Stimulated activated CD4-positive, alpha-beta T cell treated with anti-CD3 and anti-CD28 coated beads, Interleukin-4, amount 100 ng/mL, for 1 hour (primary cell): ENCODE measurements around the gene CDH23.

ENCODE experiments used
- DNase-seq: peaks from one replicate; pipeline ENCODE4 v3.0.0-alpha.2; 2020

CDH23 gene

GRCh38 chr10:71647526-71648253 lies 251.0 kb downstream of the CDH23 start:
- no peak for DNase-seq

- no peak for DNase-seq
These were observed 251.7 kb downstream of the CDH23 start for GRCh38 chr10:71648254-71648932.

- DNase-seq = no peak
These were observed 252.2 kb downstream of the CDH23 start for GRCh38 chr10:71648933-71649320.

GRCh38 chr10:71649631-71650030 lies 252.9 kb downstream of the CDH23 start:
- no peak for DNase-seq

GRCh38 chr10:71650397-71650796 lies 253.7 kb downstream of the CDH23 start:
- DNase-seq = no peak

GRCh38 chr10:71651428-71651827 lies 254.7 kb downstream of the CDH23 start:
- DNase-seq = no peak

GRCh38 chr10:71651928-71652327 lies 255.2 kb downstream of the CDH23 start:
- DNase-seq = no peak

- DNase-seq = no peak
These were observed 256.3 kb downstream of the CDH23 start for GRCh38 chr10:71653044-71653443.

GRCh38 chr10:71656220-71656619 lies 259.5 kb downstream of the CDH23 start:
- no peak for DNase-seq

GRCh38 chr10:71657604-71658466 lies 261.1 kb downstream of the CDH23 start:
- no peak for DNase-seq

GRCh38 chr10:71658467-71658745 lies 261.7 kb downstream of the CDH23 start:
- DNase-seq = no peak

GRCh38 chr10:71659111-71659634 lies 262.5 kb downstream of the CDH23 start:
- no peak for DNase-seq

- no peak for DNase-seq
These were observed 263.0 kb downstream of the CDH23 start for GRCh38 chr10:71659737-71660136.

GRCh38 chr10:71660313-71660712 lies 263.6 kb downstream of the CDH23 start:
- no peak for DNase-seq

- DNase-seq = no peak
These were observed 264.4 kb downstream of the CDH23 start for GRCh38 chr10:71661060-71661622.

GRCh38 chr10:71661779-71662336 lies 265.1 kb downstream of the CDH23 start:
- DNase-seq = no peak

- no peak for DNase-seq
These were observed 266.6 kb downstream of the CDH23 start for GRCh38 chr10:71663311-71663710.

GRCh38 chr10:71664585-71664984 lies 267.9 kb downstream of the CDH23 start:
- DNase-seq = no peak

- DNase-seq = no peak
These were observed 268.7 kb downstream of the CDH23 start for GRCh38 chr10:71665456-71665855.

- DNase-seq = peak; percentile 10
These were observed 270.1 kb downstream of the CDH23 start for GRCh38 chr10:71666639-71667386.

GRCh38 chr10:71667387-71667752 lies 270.6 kb downstream of the CDH23 start:
- no peak for DNase-seq
